Measurements from ENCODE around the gene CUL7.

GRCh38 chr6:43013097-43013842, 40.4 kb downstream of the CUL7 start:
- TF ChIP-seq ZNF263 (CRISPR knock-in tag; IDR thresholded peaks at IDR 0.05; ENCODE audit: low read depth), result no peak
- no peak for TF ChIP-seq CTCF (IDR thresholded peaks at IDR 0.05)
- no peak for TF ChIP-seq ZNF532 (CRISPR knock-in tag; IDR thresholded peaks at IDR 0.05; ENCODE audit: borderline replicate concordance)
- no peak for TF ChIP-seq JUN (CRISPR knock-in tag; IDR thresholded peaks at IDR 0.05)
- no peak for TF ChIP-seq SP1 (CRISPR knock-in tag; conservative IDR thresholded peaks at IDR 0.05)
- TF ChIP-seq IRF1 (CRISPR knock-in tag; IDR thresholded peaks at IDR 0.05), result no peak
- no peak; the same call in 1 of the 2 replicates for TF ChIP-seq ETV6 (CRISPR knock-in tag; IDR thresholded peaks at IDR 0.05)
- TF ChIP-seq E2F1 (CRISPR knock-in tag; IDR thresholded peaks at IDR 0.05), result no peak
- TF ChIP-seq NR3C1 (CRISPR knock-in tag; conservative IDR thresholded peaks at IDR 0.05; ENCODE audit: low read depth), result no peak
- no peak for TF ChIP-seq HMGXB4 (CRISPR knock-in tag; IDR thresholded peaks at IDR 0.05)
- TF ChIP-seq NR2C2 (CRISPR knock-in tag; IDR thresholded peaks at IDR 0.05), result no peak
